GM23248 (cell line): ENCODE measurements around the gene CHEK1.

Source experiments
- EZH2 ChIP-seq: fragments of 200-600 bp; sonication (generic); IDR thresholded peaks from 2 replicates; pipeline ENCODE4 v1.6.1; 2018; ENCODE audit warnings: antibody characterized with exemption, mild to moderate bottlenecking; ENCODE audit not compliant: insufficient read depth, poor library complexity, severe bottlenecking
- EZH2phosphoT487 ChIP-seq: fragments of 200-600 bp; sonication (generic); IDR thresholded peaks from 2 replicates; pipeline ENCODE4 v1.6.1; 2018; ENCODE audit warnings: antibody characterized with exemption, moderate library complexity, mild to moderate bottlenecking, low read depth; ENCODE audit not compliant: insufficient read depth

DNA sequence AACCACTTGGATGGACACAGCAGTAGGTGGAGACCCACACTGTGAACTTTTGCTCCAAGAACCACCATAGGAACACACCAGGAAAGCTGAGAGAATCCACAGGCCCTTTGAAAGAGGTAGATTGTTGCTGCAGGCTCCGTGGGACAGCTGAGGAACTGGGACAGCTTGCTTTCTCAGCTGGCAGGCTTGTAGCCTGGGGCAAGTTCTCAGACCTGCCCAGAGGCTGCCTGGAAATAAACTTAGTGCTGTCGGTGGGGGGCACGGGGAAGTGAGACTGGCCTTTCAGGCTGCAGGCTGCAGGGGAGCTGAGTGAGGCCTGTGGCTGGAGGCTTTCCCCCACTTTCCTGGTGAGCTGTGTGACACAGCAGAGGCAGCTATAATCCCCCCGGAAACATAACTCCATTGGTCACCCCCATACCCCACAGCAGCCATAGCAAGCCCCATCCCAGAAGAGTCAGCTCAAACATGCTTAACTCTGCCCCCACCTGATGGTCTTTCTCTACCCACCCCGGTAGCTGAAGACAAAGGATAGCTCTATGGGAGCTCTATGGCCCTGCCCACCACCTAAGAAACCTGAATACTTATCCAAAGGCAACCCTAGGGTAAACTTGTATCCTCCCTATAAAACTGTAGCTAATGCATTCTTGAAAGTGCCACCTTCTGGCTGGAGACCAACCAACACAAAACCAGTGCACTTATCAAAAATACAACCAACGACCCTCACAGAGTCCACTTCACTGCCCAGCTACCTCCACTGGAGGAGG, 77.1 kb downstream of the CHEK1 start:
- TF ChIP-seq EZH2 (no peak), EZH2phosphoT487 (no peak)
